Astrocyte (in vitro differentiated cells and primary cell): ENCODE results near the gene RIGI.

ENCODE experiments used
- EZH2 ChIP-seq: IDR thresholded peaks from 2 replicates; pipeline ENCODE4 v1.6.1; 2012; ENCODE audit warnings: mild to moderate bottlenecking, low read length, inconsistent platforms; ENCODE audit not compliant: insufficient read depth
- TF ChIP-seq, protein P1 (sequence below): IDR thresholded peaks from 2 replicates; pipeline ENCODE4 v1.5.1; 2011; ENCODE audit warnings: low read depth, mild to moderate bottlenecking, inconsistent platforms, low read length, moderate library complexity; ENCODE audit not compliant: insufficient read depth

DNA sequence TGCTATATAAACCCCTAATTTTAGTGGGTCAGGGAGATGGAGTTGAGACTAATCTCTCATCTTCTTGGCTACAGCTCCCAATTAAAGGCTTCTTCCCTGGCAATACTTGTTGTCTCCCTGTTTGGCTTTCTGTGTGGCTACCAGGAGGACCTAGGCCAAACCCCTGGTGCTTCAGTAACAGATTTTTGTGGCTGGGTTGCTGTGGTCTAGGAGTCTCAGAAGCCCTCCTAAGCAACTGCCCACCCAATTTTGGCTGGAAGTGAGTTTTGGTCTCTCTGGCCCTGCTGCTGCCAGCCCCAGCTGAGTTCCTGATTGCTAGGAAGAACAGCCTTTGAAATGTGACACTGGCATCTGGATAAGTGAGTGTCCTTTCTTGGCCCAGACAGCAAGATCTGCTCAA is 9.8 kb downstream of the RIGI start:
- TF ChIP-seq, protein P1, sequence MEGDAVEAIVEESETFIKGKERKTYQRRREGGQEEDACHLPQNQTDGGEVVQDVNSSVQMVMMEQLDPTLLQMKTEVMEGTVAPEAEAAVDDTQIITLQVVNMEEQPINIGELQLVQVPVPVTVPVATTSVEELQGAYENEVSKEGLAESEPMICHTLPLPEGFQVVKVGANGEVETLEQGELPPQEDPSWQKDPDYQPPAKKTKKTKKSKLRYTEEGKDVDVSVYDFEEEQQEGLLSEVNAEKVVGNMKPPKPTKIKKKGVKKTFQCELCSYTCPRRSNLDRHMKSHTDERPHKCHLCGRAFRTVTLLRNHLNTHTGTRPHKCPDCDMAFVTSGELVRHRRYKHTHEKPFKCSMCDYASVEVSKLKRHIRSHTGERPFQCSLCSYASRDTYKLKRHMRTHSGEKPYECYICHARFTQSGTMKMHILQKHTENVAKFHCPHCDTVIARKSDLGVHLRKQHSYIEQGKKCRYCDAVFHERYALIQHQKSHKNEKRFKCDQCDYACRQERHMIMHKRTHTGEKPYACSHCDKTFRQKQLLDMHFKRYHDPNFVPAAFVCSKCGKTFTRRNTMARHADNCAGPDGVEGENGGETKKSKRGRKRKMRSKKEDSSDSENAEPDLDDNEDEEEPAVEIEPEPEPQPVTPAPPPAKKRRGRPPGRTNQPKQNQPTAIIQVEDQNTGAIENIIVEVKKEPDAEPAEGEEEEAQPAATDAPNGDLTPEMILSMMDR = no peak
- no peak for TF ChIP-seq EZH2
